Measurements from ENCODE around the gene ADPRHL1.

DNA sequence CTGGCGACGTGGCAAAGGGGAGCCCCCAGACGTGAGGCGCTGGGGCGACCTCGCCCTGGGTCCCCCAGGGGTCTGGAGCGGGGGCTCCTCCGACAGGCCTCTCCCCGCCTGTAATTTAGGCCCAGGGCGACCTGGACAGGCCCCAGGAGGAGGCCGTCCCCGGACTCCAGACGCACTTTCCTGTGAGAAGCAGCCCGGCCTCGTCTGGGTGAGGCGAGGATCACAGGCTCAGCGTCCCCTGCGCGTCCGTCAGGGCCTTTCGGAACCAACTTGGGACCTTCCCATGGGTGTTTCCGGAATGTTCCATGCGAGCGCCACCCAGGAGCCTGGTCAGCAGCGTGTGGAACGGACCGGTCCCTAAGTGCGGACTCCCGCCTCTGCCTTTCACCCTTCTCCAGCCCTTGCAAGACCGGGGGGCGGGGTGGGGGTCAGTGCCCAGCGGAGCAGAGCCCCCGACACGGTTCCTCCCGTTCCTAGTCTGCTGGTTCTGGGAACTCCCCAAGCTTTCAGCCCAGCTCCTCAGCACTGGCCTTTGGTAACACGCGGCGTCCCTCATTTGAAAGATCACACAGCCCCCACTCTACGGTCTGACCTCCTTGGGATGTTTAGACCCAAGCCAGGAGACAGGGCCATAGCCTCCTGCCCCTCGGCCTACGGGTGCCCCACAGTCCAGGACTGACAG lies 88.2 kb downstream of the ADPRHL1 start:
- TF ChIP-seq, protein P1, sequence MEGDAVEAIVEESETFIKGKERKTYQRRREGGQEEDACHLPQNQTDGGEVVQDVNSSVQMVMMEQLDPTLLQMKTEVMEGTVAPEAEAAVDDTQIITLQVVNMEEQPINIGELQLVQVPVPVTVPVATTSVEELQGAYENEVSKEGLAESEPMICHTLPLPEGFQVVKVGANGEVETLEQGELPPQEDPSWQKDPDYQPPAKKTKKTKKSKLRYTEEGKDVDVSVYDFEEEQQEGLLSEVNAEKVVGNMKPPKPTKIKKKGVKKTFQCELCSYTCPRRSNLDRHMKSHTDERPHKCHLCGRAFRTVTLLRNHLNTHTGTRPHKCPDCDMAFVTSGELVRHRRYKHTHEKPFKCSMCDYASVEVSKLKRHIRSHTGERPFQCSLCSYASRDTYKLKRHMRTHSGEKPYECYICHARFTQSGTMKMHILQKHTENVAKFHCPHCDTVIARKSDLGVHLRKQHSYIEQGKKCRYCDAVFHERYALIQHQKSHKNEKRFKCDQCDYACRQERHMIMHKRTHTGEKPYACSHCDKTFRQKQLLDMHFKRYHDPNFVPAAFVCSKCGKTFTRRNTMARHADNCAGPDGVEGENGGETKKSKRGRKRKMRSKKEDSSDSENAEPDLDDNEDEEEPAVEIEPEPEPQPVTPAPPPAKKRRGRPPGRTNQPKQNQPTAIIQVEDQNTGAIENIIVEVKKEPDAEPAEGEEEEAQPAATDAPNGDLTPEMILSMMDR (IDR thresholded peaks at IDR 0.05; ENCODE audit: low read depth, low read length, poor library complexity, severe bottlenecking): no peak
- no peak for TF ChIP-seq EZH2phosphoT487 (IDR thresholded peaks at IDR 0.05; ENCODE audit: borderline replicate concordance, low read length)
